Endothelial cell (in vitro differentiated cells): ENCODE measurements around the gene ARHGAP33. TPM values are rescaled to one million over a fixed set of nuclear protein-coding genes. Genes with fewer than 3 reads are reported as not detected.
A peak's percentile ranks its signal among the peaks of the same experiment; 100 is the strongest.
"Not testable (repeated sequence)": the region's sequence is repeated elsewhere in the genome, so short reads cannot be mapped to it uniquely, and the experiment has no call there.

Experiments used
- DNase-seq: peaks from one replicate; pipeline ENCODE4 v3.0.0; 2021; ENCODE audit warnings: low spot score
- H3K27ac Mint-ChIP-seq: one replicate; pipeline ENCODE4 v1.8.0; 2021; ENCODE audit warnings: mixed read lengths, inconsistent platforms; ENCODE audit not compliant: unreplicated experiment
- H3K27me3 Mint-ChIP-seq: one replicate; pipeline ENCODE4 v1.8.0; 2021; ENCODE audit warnings: mild to moderate bottlenecking, moderate library complexity, mixed read lengths, inconsistent platforms; ENCODE audit not compliant: unreplicated experiment
- H3K36me3 Mint-ChIP-seq: one replicate; pipeline ENCODE4 v1.8.0; 2021; ENCODE audit warnings: mild to moderate bottlenecking, low read depth, mixed read lengths, inconsistent platforms; ENCODE audit not compliant: unreplicated experiment
- H3K4me1 Mint-ChIP-seq: one replicate; pipeline ENCODE4 v1.8.0; 2021; ENCODE audit warnings: mild to moderate bottlenecking, mixed read lengths, inconsistent platforms; ENCODE audit not compliant: unreplicated experiment
- H3K4me3 Mint-ChIP-seq: one replicate; pipeline ENCODE4 v1.8.0; 2021; ENCODE audit warnings: mild to moderate bottlenecking, mixed read lengths, inconsistent platforms; ENCODE audit not compliant: unreplicated experiment
- H3K9me3 Mint-ChIP-seq: one replicate; pipeline ENCODE4 v1.8.0; 2021; ENCODE audit warnings: mixed read lengths, inconsistent platforms; ENCODE audit not compliant: unreplicated experiment
- total RNA-seq: library from RNA; stranded (reverse); fragmentation: NEBNext Ultra II Directional; extraction: Animal tissue kit (Norgen Biotek cat#: 25700); gene quantifications from one replicate; pipeline ENCODE4 v1.2.1, GENCODE V29; 2021; ENCODE audit not compliant: unreplicated experiment
- TF ChIP-seq, protein P1 (sequence below): fragments of 200-600 bp; sonication (generic); IDR thresholded peaks from one replicate; pipeline ENCODE4 v1.5.0; 2021; ENCODE audit warnings: antibody characterized with exemption; ENCODE audit not compliant: unreplicated experiment

The ARHGAP33 gene
- total RNA-seq, 1 donor from 2014 or later, result 8.5 TPM

- H3K27me3 Mint-ChIP-seq, result no peaks in the 10 kb centered on the region
- TF ChIP-seq, protein P1, sequence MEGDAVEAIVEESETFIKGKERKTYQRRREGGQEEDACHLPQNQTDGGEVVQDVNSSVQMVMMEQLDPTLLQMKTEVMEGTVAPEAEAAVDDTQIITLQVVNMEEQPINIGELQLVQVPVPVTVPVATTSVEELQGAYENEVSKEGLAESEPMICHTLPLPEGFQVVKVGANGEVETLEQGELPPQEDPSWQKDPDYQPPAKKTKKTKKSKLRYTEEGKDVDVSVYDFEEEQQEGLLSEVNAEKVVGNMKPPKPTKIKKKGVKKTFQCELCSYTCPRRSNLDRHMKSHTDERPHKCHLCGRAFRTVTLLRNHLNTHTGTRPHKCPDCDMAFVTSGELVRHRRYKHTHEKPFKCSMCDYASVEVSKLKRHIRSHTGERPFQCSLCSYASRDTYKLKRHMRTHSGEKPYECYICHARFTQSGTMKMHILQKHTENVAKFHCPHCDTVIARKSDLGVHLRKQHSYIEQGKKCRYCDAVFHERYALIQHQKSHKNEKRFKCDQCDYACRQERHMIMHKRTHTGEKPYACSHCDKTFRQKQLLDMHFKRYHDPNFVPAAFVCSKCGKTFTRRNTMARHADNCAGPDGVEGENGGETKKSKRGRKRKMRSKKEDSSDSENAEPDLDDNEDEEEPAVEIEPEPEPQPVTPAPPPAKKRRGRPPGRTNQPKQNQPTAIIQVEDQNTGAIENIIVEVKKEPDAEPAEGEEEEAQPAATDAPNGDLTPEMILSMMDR, result no peak
- peak; percentile 78 for DNase-seq
- H3K4me1 Mint-ChIP-seq, result no peaks in the 10 kb centered on the region
- H3K36me3 Mint-ChIP-seq, result no peaks in the 10 kb centered on the region
- no peak overlapping the region for H3K27ac Mint-ChIP-seq
- no peaks in the 10 kb centered on the region for H3K9me3 Mint-ChIP-seq
- H3K4me3 Mint-ChIP-seq, result no peak overlapping the region
Measured at GRCh38 chr19:35828692-35829301, 53.4 kb downstream of the ARHGAP33 start.

DNA sequence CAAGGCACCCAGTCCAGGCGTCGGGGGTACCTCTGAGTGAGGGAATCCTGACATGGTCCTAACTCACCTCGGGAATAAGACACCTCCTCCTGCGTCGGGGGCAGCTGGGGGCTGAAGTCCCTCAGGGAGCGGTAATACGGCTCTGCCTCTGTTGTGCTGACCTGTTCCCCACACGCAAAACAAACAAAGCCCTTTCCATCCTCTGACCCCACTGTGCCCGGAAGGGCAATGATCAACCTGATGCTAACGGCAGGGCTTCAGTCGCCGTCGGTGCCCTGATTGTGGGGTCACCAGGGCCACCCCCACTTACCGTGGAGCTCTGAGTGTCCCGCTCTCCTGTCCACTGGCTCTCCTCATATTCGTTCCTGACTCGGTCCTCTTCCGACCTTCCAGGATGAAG is 55.6 kb downstream of the ARHGAP33 start:
- no peak overlapping the region for H3K27ac Mint-ChIP-seq
- no peaks in the 10 kb centered on the region for H3K4me1 Mint-ChIP-seq
- H3K9me3 Mint-ChIP-seq, result no peaks in the 10 kb centered on the region
- DNase-seq, result no peak
- no peak overlapping the region for H3K4me3 Mint-ChIP-seq
- no peaks in the 10 kb centered on the region for H3K36me3 Mint-ChIP-seq
- TF ChIP-seq, protein P1, result no peak
- no peaks in the 10 kb centered on the region for H3K27me3 Mint-ChIP-seq

GRCh38 chr19:35832054-35832453 is 56.7 kb downstream of the ARHGAP33 start:
- TF ChIP-seq, protein P1, result no peak
- no peak for DNase-seq
- Mint-ChIP-seq H3K27me3 (no peaks in the 10 kb centered on the region), H3K36me3 (no peaks in the 10 kb centered on the region), H3K4me1 (no peaks in the 10 kb centered on the region), H3K9me3 (no peaks in the 10 kb centered on the region), H3K4me3 (no peak overlapping the region), H3K27ac (no peak overlapping the region)

GRCh38 chr19:35833972-35834371 is 58.6 kb downstream of the ARHGAP33 start:
- H3K36me3 Mint-ChIP-seq, result no peaks in the 10 kb centered on the region
- TF ChIP-seq, protein P1, result no peak

GRCh38 chr19:35836096-35836495 is 60.7 kb downstream of the ARHGAP33 start:
- not testable (repeated sequence) for H3K36me3 Mint-ChIP-seq, H3K27me3 Mint-ChIP-seq, H3K4me3 Mint-ChIP-seq, H3K9me3 Mint-ChIP-seq, H3K27ac Mint-ChIP-seq, DNase-seq, H3K4me1 Mint-ChIP-seq

More at GRCh38 chr19:35833972-35834371, 58.6 kb downstream of the ARHGAP33 start:
- H3K9me3 Mint-ChIP-seq, result no peaks in the 10 kb centered on the region
- H3K4me1 Mint-ChIP-seq, result no peaks in the 10 kb centered on the region
- H3K4me3 Mint-ChIP-seq, result no peak overlapping the region
- no peaks in the 10 kb centered on the region for H3K27me3 Mint-ChIP-seq
- H3K27ac Mint-ChIP-seq, result no peak overlapping the region
- no peak for DNase-seq

Other genes with a start within 250 kb of the ARHGAP33 start
- gene SBSN, start 247.3 kb upstream of the ARHGAP33 start, total RNA-seq, result 0.18 TPM
- gene GAPDHS, start 242.1 kb upstream of the ARHGAP33 start, total RNA-seq, result not detected
- 62.0 TPM for gene TMEM147, start 229.9 kb upstream of the ARHGAP33 start, total RNA-seq
- not detected for gene ATP4A, start 211.9 kb upstream of the ARHGAP33 start, total RNA-seq
- gene PMIS2, start 189.4 kb upstream of the ARHGAP33 start, total RNA-seq, result not detected
- 30.2 TPM for gene HAUS5, start 162.8 kb upstream of the ARHGAP33 start, total RNA-seq
- gene RBM42, start 146.5 kb upstream of the ARHGAP33 start, total RNA-seq, result 116 TPM
- gene ETV2, start 133.8 kb upstream of the ARHGAP33 start, total RNA-seq, result 1,894 TPM
- 428 TPM for gene COX6B1, start 127.2 kb upstream of the ARHGAP33 start, total RNA-seq
- not detected for gene UPK1A, start 109.0 kb upstream of the ARHGAP33 start, total RNA-seq
- gene ZBTB32, start 71.0 kb upstream of the ARHGAP33 start, total RNA-seq, result not detected
- gene KMT2B, start 57.6 kb upstream of the ARHGAP33 start, total RNA-seq, result 51.7 TPM
- 3.2 TPM for gene IGFLR1, start 33.1 kb upstream of the ARHGAP33 start, total RNA-seq
- gene U2AF1L4, start 30.1 kb upstream of the ARHGAP33 start, total RNA-seq, result 12.0 TPM
- gene PSENEN, start 29.9 kb upstream of the ARHGAP33 start, total RNA-seq, result 99.0 TPM
- gene LIN37, start 27.0 kb upstream of the ARHGAP33 start, total RNA-seq, result 9.0 TPM
- gene HSPB6, start 18.5 kb upstream of the ARHGAP33 start, total RNA-seq, result not detected
- 15.0 TPM for gene PROSER3, start 17.4 kb upstream of the ARHGAP33 start, total RNA-seq
- not detected for gene PRODH2, start 37.3 kb downstream of the ARHGAP33 start, total RNA-seq
- gene NPHS1, start 76.9 kb downstream of the ARHGAP33 start, total RNA-seq, result not detected
- 1.8 TPM for gene KIRREL2, start 81.3 kb downstream of the ARHGAP33 start, total RNA-seq
- gene APLP1, start 93.0 kb downstream of the ARHGAP33 start, total RNA-seq, result 11.5 TPM
- 13.0 TPM for gene NFKBID, start 125.0 kb downstream of the ARHGAP33 start, total RNA-seq
- gene HCST, start 127.0 kb downstream of the ARHGAP33 start, total RNA-seq, result 0.95 TPM
- not detected for gene TYROBP, start 132.7 kb downstream of the ARHGAP33 start, total RNA-seq
- 53.4 TPM for gene LRFN3, start 160.8 kb downstream of the ARHGAP33 start, total RNA-seq
- 14.3 TPM for gene SDHAF1, start 219.6 kb downstream of the ARHGAP33 start, total RNA-seq
- gene SYNE4, start 233.2 kb downstream of the ARHGAP33 start, total RNA-seq, result 4.5 TPM
- gene ALKBH6, start 238.6 kb downstream of the ARHGAP33 start, total RNA-seq, result 27.3 TPM